Measurements from ENCODE around the gene DNAJC18. TPM values are rescaled to one million over a fixed set of nuclear protein-coding genes. Genes with fewer than 3 reads are reported as not detected.

Gene DNAJC18
- total and polyA plus RNA-seq, 2 donors (not counting 1 experiment from before 2014, with no cell fraction given), result 2.0 to 13.6 TPM

DNA sequence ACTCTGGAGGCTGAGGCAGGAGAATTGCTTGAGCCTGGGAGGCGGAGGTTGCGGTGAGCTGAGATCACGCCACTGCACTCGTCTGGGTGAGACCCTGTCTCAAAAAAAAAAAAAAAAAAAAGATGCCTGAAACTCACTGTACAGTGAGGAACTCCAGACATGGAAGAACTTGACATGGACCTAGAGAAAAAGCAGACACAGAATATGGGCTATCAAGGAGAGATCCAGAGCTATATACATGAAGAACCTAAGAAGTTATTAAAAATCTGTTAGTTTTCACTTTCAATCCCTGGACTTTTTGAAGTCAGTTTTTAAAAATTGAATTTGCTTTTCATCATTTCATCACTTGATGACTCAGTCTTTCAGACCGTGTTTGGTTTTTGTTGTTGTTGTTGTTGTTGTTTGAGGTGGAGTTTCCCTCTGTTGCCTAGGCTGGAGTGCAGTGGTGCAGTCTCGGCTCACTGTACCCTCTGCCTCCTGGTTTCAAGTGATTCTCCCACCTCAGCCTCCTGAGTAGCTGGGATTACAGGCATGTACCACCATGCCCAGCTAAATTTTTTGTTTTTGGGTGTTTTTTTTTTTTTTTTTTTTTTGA lies 77.4 kb downstream of the DNAJC18 start:
- peaks cover 21% of the 10 kb centered on the region for H3K4me1 Mint-ChIP-seq
- intact Hi-C loops (cut with micrococcal nuclease), result no loop called here

More for the DNA sequence above, 77.4 kb downstream of the DNAJC18 start:
- Mint-ChIP-seq H3K9me3 (ENCODE audit: insufficient read depth) (no peaks in the 10 kb centered on the region), H3K27ac (no peak overlapping the region), H3K4me3 (no peak overlapping the region), H3K27me3 (no peaks in the 10 kb centered on the region)
- ChIA-PET CTCF (interaction anchor here (0.7 kb wide), 2 partner anchors 12 to 34 kb away, joined by 3 to 4 read pairs; no protein-coding TSS in a partner anchor), POLR2A (interaction anchor here (0.7 kb wide), 1 partner anchor 31 kb away, joined by 5 read pairs; no protein-coding TSS in a partner anchor)
- H3K27me3 ChIP-seq (replicated peaks in 1 of 4; ENCODE audit: control extremely low read depth in 1 of 4, control insufficient read depth in 3 of 4, insufficient read depth in 4 of 4, low read length in 3 of 4), result no peaks in the 10 kb centered on the region
- 100% methylated on average over 4 of the region's 6 CpGs for WGBS (ENCODE audit: insufficient coverage)
- no peak overlapping the region for H3K4me2 ChIP-seq (replicated peaks; ENCODE audit: low read depth, low read length, poor library complexity, severe bottlenecking)
- H3K36me3 ChIP-seq (replicated peaks in 1 of 2; ENCODE audit: control extremely low read depth in 1 of 2, control insufficient read depth in 1 of 2, extremely low read depth in 1 of 2, insufficient read depth in 2 of 2, low read length in 1 of 2), result peaks cover 12 to 35% of the 10 kb centered on the region in 2 experiments
- no peaks in the 10 kb centered on the region for H3K9me3 ChIP-seq (ENCODE audit: control extremely low read depth in 1 of 3, control insufficient read depth in 2 of 3, insufficient read depth in 1 of 3, low read length in 2 of 3)
- no peak overlapping the region for H3K9ac ChIP-seq (ENCODE audit: low read length)
- H3K4me3 ChIP-seq (ENCODE audit: control extremely low read depth in 1 of 5, extremely low read depth in 1 of 5, insufficient read depth in 1 of 5, low read depth in 2 of 5, low read length in 4 of 5), result no peak overlapping the region
- DNase-seq (no peak), ATAC-seq (ENCODE audit: low read depth) (no peak)
- H2AFZ ChIP-seq (ENCODE audit: insufficient read depth, low read depth, low read length, poor library complexity, severe bottlenecking), result no peak overlapping the region
- no peaks in the 10 kb centered on the region for H3K4me1 ChIP-seq (ENCODE audit: control insufficient read depth in 2 of 2, insufficient read depth in 2 of 2, low read length in 2 of 2)
- peaks cover 65% of the 10 kb centered on the region for H3K79me2 ChIP-seq (ENCODE audit: control insufficient read depth, insufficient read depth, low read length)
- H3K27ac ChIP-seq (ENCODE audit: low read length in 2 of 2), result no peak overlapping the region
- no peak for TF ChIP-seq EZH2 (IDR thresholded peaks at IDR 0.05; ENCODE audit: borderline replicate concordance, insufficient read depth, low read depth, low read length, poor library complexity, severe bottlenecking)
- TF ChIP-seq CTCF (IDR thresholded peaks at IDR 0.05), result no peak
- peaks cover 69% of the 10 kb centered on the region for H4K20me1 ChIP-seq (ENCODE audit: control insufficient read depth, insufficient read depth, low read length, poor library complexity, severe bottlenecking)

Data from B cell (primary cell).